Non-pigmented ciliary epithelial cell (primary cell): ENCODE data around the gene BRWD1.
"Not testable (repeated sequence)": the region's sequence is repeated elsewhere in the genome, so short reads cannot be mapped to it uniquely, and the experiment has no call there.

Experiments
- DNase-seq: peaks from one replicate; pipeline ENCODE4 v3.0.0-alpha.2; 2010; ENCODE audit warnings: low read depth

Gene BRWD1

GRCh38 chr21:39281853-39282252 is 31.6 kb downstream of the BRWD1 start:
- no peak for DNase-seq

- DNase-seq, result no peak
Measured at GRCh38 chr21:39281207-39281606, 32.2 kb downstream of the BRWD1 start.

GRCh38 chr21:39269620-39270019 is 43.8 kb downstream of the BRWD1 start:
- no peak for DNase-seq

- DNase-seq, result no peak
Measured at GRCh38 chr21:39265603-39266002, 47.8 kb downstream of the BRWD1 start.

GRCh38 chr21:39263372-39263771 is 50.1 kb downstream of the BRWD1 start:
- DNase-seq, result no peak

- DNase-seq, result no peak
Measured at GRCh38 chr21:39258207-39258606, 55.2 kb downstream of the BRWD1 start.

GRCh38 chr21:39251326-39251725 is 62.1 kb downstream of the BRWD1 start:
- DNase-seq, result no peak

- DNase-seq, result no peak
Measured at GRCh38 chr21:39238275-39238674, 75.2 kb downstream of the BRWD1 start.

- DNase-seq, result no peak
Measured at GRCh38 chr21:39232861-39233291, 80.6 kb downstream of the BRWD1 start.

GRCh38 chr21:39224930-39225329 is 88.5 kb downstream of the BRWD1 start:
- no peak for DNase-seq

- no peak for DNase-seq
Measured at GRCh38 chr21:39221997-39222486, 91.4 kb downstream of the BRWD1 start.

GRCh38 chr21:39221282-39221996 is 92.0 kb downstream of the BRWD1 start:
- DNase-seq, result no peak

- DNase-seq, result not testable (repeated sequence)
Measured at GRCh38 chr21:39220875-39221274, 92.6 kb downstream of the BRWD1 start.

GRCh38 chr21:39220150-39220549 is 93.3 kb downstream of the BRWD1 start:
- no peak for DNase-seq

GRCh38 chr21:39218082-39218409 is 95.4 kb downstream of the BRWD1 start:
- DNase-seq, result no peak

- DNase-seq, result no peak
Measured at GRCh38 chr21:39217356-39218081, 95.9 kb downstream of the BRWD1 start.

- no peak for DNase-seq
Measured at GRCh38 chr21:39216290-39216689, 97.1 kb downstream of the BRWD1 start.

- no peak for DNase-seq
Measured at GRCh38 chr21:39215078-39215477, 98.4 kb downstream of the BRWD1 start.

GRCh38 chr21:39209334-39209688 is 104.1 kb downstream of the BRWD1 start:
- DNase-seq, result no peak

GRCh38 chr21:39208624-39209333 is 104.7 kb downstream of the BRWD1 start:
- no peak for DNase-seq

- no peak for DNase-seq
Measured at GRCh38 chr21:39204134-39204533, 109.3 kb downstream of the BRWD1 start.

GRCh38 chr21:39198800-39199199 is 114.6 kb downstream of the BRWD1 start:
- no peak for DNase-seq
